Fibroblast of mammary gland (primary cell): ENCODE data around the gene MEX3A.
A peak's percentile ranks its signal among the peaks of the same experiment; 100 is the strongest.

ENCODE experiments used
- DNase-seq: peaks from one replicate; pipeline ENCODE4 v3.0.0-alpha.2; 2010; ENCODE audit warnings: low read depth
- H3K4me3 ChIP-seq: 2 replicates; pipeline ENCODE4 v1.5.1; 2011; ENCODE audit warnings: low read depth, mild to moderate bottlenecking, low read length, moderate library complexity; ENCODE audit not compliant: control insufficient read depth
- TF ChIP-seq, protein P1 (sequence below): conservative IDR thresholded peaks from 2 replicates; pipeline ENCODE4 v1.5.1; 2011; ENCODE audit warnings: low read depth, low read length, inconsistent platforms; ENCODE audit not compliant: control insufficient read depth, insufficient read depth

MEX3A gene

DNA sequence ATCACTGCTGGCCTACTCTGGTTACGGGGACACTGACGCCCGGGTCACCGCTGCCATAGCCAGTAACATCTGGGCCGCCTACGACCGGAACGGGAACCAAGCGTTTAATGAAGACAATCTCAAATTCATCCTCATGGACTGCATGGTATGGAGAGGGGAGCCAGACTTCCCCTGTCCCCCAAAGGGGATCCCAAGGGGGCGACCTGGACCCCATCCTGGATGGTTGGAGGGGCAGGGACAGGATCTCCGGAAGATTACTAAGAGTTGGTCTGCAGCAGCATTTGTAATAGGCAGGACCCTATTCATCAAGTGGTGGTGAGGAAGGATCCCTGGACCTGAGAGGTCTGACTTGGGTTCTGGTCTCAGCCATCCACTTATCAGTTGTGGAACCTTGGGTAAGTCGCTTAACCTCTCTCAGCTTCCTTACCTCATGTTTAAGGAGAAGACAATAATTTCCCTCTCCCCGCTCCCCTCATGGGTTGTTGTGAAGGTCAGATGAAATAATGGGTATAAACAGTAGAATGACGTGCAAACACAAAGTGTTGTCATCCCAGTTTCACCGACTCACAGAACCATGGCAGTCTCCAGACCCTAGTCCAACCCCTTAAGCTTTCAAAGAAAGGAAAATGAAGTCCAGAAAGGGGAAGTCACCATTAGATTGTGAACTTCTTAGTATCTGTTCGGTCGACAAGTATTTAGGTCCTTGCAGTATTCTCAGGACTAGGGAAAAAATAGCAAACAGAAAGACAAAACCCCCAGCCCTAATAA, 26.8 kb downstream of the MEX3A start:
- no peak for DNase-seq
- TF ChIP-seq, protein P1, sequence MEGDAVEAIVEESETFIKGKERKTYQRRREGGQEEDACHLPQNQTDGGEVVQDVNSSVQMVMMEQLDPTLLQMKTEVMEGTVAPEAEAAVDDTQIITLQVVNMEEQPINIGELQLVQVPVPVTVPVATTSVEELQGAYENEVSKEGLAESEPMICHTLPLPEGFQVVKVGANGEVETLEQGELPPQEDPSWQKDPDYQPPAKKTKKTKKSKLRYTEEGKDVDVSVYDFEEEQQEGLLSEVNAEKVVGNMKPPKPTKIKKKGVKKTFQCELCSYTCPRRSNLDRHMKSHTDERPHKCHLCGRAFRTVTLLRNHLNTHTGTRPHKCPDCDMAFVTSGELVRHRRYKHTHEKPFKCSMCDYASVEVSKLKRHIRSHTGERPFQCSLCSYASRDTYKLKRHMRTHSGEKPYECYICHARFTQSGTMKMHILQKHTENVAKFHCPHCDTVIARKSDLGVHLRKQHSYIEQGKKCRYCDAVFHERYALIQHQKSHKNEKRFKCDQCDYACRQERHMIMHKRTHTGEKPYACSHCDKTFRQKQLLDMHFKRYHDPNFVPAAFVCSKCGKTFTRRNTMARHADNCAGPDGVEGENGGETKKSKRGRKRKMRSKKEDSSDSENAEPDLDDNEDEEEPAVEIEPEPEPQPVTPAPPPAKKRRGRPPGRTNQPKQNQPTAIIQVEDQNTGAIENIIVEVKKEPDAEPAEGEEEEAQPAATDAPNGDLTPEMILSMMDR = no peak
- peak overlapping the region; percentile 96 for H3K4me3 ChIP-seq

DNA sequence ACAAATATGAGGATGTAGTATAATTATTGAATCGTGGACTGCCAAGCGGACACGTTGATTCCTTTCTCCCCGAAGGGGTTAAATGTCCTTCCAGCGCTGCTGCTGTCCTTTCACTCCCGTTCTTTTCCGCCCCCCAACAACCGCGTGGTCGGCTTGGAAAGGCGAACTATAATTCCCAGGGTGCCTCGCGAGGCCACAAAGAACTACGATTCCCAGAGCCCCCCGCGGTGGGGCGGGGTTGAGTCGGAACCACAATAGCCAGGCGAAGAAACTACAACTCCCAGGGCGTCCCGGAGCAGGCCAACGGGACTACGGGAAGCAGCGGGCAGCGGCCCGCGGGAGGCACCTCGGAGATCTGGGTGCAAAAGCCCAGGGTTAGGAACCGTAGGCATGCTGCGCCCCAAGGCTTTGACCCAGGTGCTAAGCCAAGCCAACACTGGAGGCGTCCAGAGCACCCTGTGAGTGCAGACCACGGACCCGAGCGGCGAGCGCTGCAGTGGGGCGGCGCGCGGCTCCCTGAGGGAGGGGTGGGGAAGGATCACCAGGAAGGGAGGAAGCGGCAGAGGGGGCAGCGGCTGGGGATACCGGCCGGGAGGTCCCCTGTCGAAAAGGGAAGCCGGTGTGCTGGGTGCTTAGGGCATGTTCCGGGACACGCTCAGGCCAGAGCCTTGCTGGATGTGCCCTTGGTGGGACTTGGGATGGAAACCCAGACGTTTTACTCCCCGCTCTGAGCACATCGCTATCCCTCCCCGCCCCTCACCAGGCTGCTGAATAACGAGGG, 27.6 kb downstream of the MEX3A start, which contains the start of gene LAMTOR2:
Gene LAMTOR2, plus strand, starts transcription at position 283 of the 781 bp plus-strand sequence. Its CDS starts 108 bp downstream, at position 391.
- H3K4me3 ChIP-seq = peak within 1 kb of the TSS; percentile 96
- peak; percentile 94 for DNase-seq
- TF ChIP-seq, protein P1 = no peak

DNA sequence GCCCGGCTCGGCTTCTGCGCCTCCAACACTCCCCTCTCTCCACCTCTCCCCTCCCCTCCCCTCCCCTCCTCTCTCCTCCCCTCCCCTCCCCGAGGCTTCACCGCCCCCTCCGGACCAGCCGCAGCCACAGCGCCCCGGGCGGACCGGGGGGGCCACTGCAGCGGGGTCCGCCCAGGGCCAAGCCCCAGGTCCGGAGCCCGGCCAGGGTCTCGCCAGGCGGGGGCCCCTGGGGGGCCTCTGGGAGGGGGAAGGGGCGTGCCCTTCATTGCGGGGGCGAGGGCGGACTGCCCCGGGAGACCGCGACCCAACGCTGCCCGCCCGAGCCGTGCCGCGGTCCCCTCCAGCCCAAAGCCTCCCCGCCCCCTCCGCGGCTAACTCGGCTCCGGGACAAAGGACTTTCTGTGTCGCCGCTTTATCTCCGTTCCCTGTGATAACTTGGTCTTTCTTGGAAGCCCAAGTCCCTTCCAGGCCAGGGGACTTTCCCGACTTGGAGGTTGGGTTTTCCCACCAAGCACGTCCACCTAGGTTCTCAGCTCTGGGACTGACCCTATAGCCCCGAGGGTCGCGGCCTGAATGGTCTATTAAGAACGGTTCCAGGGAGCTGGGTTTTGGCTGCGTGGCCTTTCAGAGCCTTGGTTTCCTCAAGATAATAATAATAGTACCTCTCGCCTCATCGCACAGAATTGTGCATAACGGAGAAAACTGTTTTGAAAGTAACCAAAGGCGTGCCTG, 28.3 kb downstream of the MEX3A start, which contains the start of gene UBQLN4:
Gene UBQLN4, minus strand, starts transcription at position 31 of the 732 bp plus-strand sequence. CDS start 97 bp downstream, outside the sequence.
- H3K4me3 ChIP-seq = peak within 1 kb of the TSS; percentile 96
- peak; percentile 77 for DNase-seq
- TF ChIP-seq, protein P1 = peak; percentile 21

DNA sequence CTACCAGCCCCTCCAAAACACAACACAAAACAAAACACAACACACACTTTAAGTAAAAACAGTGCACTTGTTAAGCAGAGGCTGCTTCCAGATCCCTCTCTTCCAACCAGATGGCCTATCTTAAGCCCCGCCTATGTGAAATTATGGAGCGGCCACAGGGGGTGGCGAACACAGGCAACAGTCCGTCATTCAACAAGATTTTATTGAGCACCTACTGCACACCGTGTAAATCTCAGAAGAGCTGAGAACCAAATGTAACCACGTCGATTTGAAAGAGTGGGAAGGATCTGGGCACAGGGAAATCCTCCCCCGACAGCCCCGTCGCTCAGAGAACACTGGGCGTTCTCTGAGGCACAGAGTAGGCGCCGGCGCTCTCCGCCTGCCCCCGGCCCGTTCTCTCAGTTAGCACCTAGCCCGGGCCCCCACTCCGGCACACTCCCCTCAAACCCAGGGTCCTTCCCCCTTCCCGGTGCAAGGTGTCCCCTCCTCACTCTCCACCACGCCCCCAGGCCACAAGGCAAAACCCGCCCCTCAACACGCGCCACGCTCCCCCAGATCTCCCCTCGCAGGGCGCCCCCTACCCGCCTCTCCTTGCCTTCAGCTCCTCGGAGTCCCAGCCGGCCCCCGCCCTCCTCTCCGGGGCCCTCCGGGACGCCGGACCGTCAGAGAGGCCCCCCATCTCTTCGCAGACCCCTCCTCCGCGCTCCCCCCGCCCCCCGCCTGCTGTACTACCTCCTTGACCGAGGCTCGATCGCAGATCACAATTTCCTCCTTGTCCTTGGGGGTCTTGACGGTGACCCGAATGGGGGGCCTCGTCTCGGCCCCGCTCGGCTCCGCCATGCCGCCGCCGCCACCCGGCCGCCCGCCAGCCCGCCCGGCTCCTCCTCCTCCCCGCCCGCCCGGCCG, 29.1 kb downstream of the MEX3A start:
- peak overlapping the region; percentile 80 for H3K4me3 ChIP-seq
- peak; percentile 64 for DNase-seq
- TF ChIP-seq, protein P1 = peak; percentile 1

DNA sequence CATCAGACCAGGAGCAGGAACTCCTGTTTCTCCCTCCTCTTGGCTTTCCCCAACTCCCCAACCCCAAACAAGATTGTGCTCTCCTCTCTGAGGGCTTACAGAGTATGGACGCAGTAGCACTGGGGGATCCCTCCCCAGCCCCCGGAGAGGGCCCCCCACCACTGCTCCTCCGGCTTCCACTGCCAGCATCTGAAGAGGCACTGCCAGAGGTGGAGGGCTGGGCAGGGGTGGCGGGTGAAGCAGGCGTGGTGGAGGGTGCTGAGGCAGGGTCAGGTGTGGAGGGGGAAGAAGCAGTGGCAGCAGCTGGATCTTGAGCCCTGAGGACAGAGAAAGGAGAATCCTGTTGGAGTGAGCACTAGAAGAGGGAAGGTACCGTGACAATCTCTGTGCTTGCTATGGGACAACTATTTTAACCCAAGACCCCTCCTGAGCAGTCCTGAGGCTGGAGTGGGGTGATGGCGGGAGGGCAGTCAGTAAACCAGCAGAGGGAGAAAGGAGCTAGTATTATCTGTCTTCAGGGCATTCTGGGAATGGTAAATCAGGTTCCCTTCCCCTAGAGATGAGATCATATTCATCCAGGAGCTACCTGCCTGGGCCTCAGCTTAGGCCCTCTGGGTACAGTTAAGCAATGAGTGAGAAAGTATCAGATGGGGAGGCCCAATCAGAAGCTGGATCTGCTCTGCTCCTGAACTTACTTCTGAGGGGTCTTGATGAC, 31.1 kb downstream of the MEX3A start:
- no peak for DNase-seq
- TF ChIP-seq, protein P1 = no peak

More for the DNA sequence above, 31.1 kb downstream of the MEX3A start:
- H3K4me3 ChIP-seq = no peak overlapping the region
